Spleen (tissue), 11 donors: ENCODE results near the gene JAZF1. TPM values are rescaled to one million over a fixed set of nuclear protein-coding genes. Genes with fewer than 3 reads are reported as not detected.

ENCODE experiments used
- DNase-seq: peaks from one replicate; pipeline ENCODE4 v3.0.0-alpha.2; 2020
- H3K27ac ChIP-seq, 8 donors: fragments of 200-600 bp; sonication (generic) in 7 of 8; 1 replicate in 4 of 8; 2 replicates in 4 of 8; pipeline versions ENCODE4 v1.5.0 to v1.8.0; 2016 to 2021; ENCODE audit warnings: inconsistent platforms in 4 of 8, mild to moderate bottlenecking in 4 of 8, moderate library complexity in 1 of 8
- H3K27me3 ChIP-seq, 7 donors: fragments of 200-600 bp; sonication (generic) in 6 of 7; replicated peaks in 1 of 7; 1 replicate in 4 of 7; 2 replicates in 3 of 7; pipeline versions ENCODE4 v1.5.0 to v1.8.0; 2016 to 2021; ENCODE audit warnings: inconsistent platforms in 3 of 7, mild to moderate bottlenecking in 1 of 7
- H3K36me3 ChIP-seq, 6 donors: fragments of 200-600 bp; sonication (generic) in 5 of 6; 1 replicate in 4 of 6; 2 replicates in 2 of 6; pipeline versions ENCODE4 v1.5.0 to v1.8.0; 2016 to 2021; ENCODE audit warnings: inconsistent platforms in 2 of 6
- H3K4me1 ChIP-seq, 6 donors: fragments of 200-600 bp; sonication (generic) in 5 of 6; 1 replicate in 3 of 6; 2 replicates in 3 of 6; pipeline versions ENCODE4 v1.5.0 to v1.8.0; 2016 to 2021; ENCODE audit warnings: inconsistent platforms in 3 of 6
- H3K4me3 ChIP-seq, 8 donors: fragments of 200-600 bp; sonication (generic) in 7 of 8; 1 replicate in 4 of 8; 2 replicates in 4 of 8; pipeline versions ENCODE4 v1.5.0 to v1.8.0; 2016 to 2021; ENCODE audit warnings: inconsistent platforms in 4 of 8, mild to moderate bottlenecking in 4 of 8, moderate library complexity in 2 of 8
- H3K9me3 ChIP-seq, 8 donors: fragments of 200-600 bp; sonication (generic) in 7 of 8; 1 replicate in 4 of 8; 2 replicates in 4 of 8; pipeline versions ENCODE4 v1.5.0 to v1.8.0; 2016 to 2021; ENCODE audit warnings: inconsistent platforms in 4 of 8
- POLR2A ChIP-seq, 3 donors: fragments of 450-650 bp; IDR thresholded peaks; one replicate each; pipeline ENCODE4 v1.5.1; 2017; ENCODE audit warnings: antibody characterized with exemption in 3 of 3, mild to moderate bottlenecking in 1 of 3
- POLR2AphosphoS5 ChIP-seq, 3 donors: sonication (generic); formaldehyde crosslinking; IDR thresholded peaks; one replicate each; pipeline ENCODE4 v1.5.1; 2017; ENCODE audit warnings: antibody characterized with exemption in 3 of 3
- WGBS, 5 donors: extraction: QIAGEN DNeasy Blood & Tissue Kit in 3 of 5; methylation state at CpG; one replicate each; pipeline versions ENCODE4 v1.1.5 to v1.1.7; 2013 to 2018; 5-methylcytosine and 5-hydroxymethylcytosine counted together
- intact Hi-C: fragments of 100-400 bp; cut with DNase I; formaldehyde crosslinking; loops from one replicate; pipeline ENCODE4 v1.15.0; 2023; ENCODE audit warnings: low total_unique reads
- polyA plus RNA-seq, 3 donors: library from polyadenylated mRNA; stranded (reverse); fragments of 200-250 nt; gene quantifications; one replicate each; pipeline ENCODE4 v1.2.1, GENCODE V29; 2013
- total RNA-seq, 7 donors: library from RNA; depleted of rRNA in 3 of 7; stranded (reverse); fragments of >200 nt in 3 of 7; fragmentation: NEBNext Ultra II Directional in 4 of 7; extraction: Animal tissue kit (Norgen Biotek cat#: 25700) in 4 of 7; gene quantifications; one replicate each; pipeline versions ENCODE4 v1.1.0 to v1.2.1, GENCODE V29; 2016 to 2021
- TF ChIP-seq, protein P1 (sequence below), 11 experiments: fragments of 200-600 bp in 7 of 11; fragments of 450-650 bp in 4 of 11; sonication (generic) in 4 of 11; IDR thresholded peaks in 8 of 11; conservative IDR thresholded peaks in 3 of 11; 1 replicate in 7 of 11; 2 replicates in 4 of 11; pipeline versions ENCODE4 v1.4.0 to v1.8.0; 2016 to 2021; ENCODE audit warnings: antibody characterized with exemption in 11 of 11, inconsistent platforms in 4 of 11, mild to moderate bottlenecking in 1 of 11
- donor health status: healthy with polysubstance abuse.
- donor health status: DM: no; HTN: no; CAD: no; lungs with moderate emphysema.
- donor health status: DM: no; HTN: no; CAD: no.
- donor health status: Bipolar disorder and iron deficiency.
- donor health status: healthy.
- donor health status: DM: no; HTN: no; CAD: no.
- donor health status: DM: yes; HTN: yes; CAD: no.

JAZF1 gene
- total and polyA plus RNA-seq, 10 donors: 13.5 to 33.8 (median 24.7) TPM

GRCh38 chr7:28112467-28112866 is 68.1 kb downstream of the JAZF1 start:
- whole genome bisulfite sequencing, 5 donors: 71 to 85% (median 81%) methylated on average over 3 of the region's 3 CpGs

DNA sequence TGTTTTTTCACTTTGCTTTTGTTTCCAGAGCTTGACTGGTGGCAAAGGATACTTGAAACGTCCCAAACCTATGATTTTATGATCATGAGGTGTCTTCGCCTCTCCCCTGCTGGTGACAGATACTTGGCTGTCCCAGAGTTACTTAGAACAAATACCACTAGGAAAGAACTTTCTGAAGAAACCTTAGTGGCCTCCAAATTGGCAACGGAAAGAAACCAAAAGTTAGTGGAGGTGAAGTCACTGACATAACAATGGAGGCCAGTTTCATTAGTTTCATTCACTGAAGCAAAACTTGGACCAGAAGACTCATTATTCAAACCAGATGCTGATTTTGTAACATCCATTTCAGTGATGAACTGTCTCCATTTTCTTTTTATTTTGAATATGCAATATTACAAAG is 68.6 kb downstream of the JAZF1 start:
- WGBS, 5 donors: 86 to 95% (median 93%) methylated on average over 3 of the region's 3 CpGs
- intact Hi-C loops: no loop called here
- Histone ChIP-seq H3K4me3 (no peak overlapping the region), H3K4me1 (peaks cover 0 to 29% (median 3%) of the 10 kb centered on the region in 6 donors), H3K27me3 (no peaks in the 10 kb centered on the region), H3K9me3 (no peaks in the 10 kb centered on the region), H3K27ac (no peak overlapping the region), H3K36me3 (no peaks in the 10 kb centered on the region)
- no peak for DNase-seq
- no peak for TF ChIP-seq POLR2A (IDR thresholded peaks at IDR 0.05)
- TF ChIP-seq POLR2AphosphoS5 (IDR thresholded peaks at IDR 0.05): no peak
- TF ChIP-seq, protein P1, sequence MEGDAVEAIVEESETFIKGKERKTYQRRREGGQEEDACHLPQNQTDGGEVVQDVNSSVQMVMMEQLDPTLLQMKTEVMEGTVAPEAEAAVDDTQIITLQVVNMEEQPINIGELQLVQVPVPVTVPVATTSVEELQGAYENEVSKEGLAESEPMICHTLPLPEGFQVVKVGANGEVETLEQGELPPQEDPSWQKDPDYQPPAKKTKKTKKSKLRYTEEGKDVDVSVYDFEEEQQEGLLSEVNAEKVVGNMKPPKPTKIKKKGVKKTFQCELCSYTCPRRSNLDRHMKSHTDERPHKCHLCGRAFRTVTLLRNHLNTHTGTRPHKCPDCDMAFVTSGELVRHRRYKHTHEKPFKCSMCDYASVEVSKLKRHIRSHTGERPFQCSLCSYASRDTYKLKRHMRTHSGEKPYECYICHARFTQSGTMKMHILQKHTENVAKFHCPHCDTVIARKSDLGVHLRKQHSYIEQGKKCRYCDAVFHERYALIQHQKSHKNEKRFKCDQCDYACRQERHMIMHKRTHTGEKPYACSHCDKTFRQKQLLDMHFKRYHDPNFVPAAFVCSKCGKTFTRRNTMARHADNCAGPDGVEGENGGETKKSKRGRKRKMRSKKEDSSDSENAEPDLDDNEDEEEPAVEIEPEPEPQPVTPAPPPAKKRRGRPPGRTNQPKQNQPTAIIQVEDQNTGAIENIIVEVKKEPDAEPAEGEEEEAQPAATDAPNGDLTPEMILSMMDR (IDR thresholded peaks at IDR 0.05 in 8 of 11, conservative IDR thresholded peaks at IDR 0.05 in 3 of 11): no peak

More at GRCh38 chr7:28112467-28112866, 68.1 kb downstream of the JAZF1 start:
- Histone ChIP-seq H3K9me3 (no peaks in the 10 kb centered on the region), H3K27ac (peak overlapping the region in 2 of 8 donors; percentile 16 to 21), H3K4me3 (no peak overlapping the region), H3K27me3 (no peaks in the 10 kb centered on the region), H3K4me1 (peaks cover 0 to 29% (median 3%) of the 10 kb centered on the region in 6 donors), H3K36me3 (no peaks in the 10 kb centered on the region)
- DNase-seq: no peak
- TF ChIP-seq, protein P1 (IDR thresholded peaks at IDR 0.05 in 8 of 11, conservative IDR thresholded peaks at IDR 0.05 in 3 of 11): no peak
- TF ChIP-seq POLR2A (IDR thresholded peaks at IDR 0.05) (no peak), POLR2AphosphoS5 (IDR thresholded peaks at IDR 0.05) (no peak)
- intact Hi-C loops: no loop called here

- TF ChIP-seq POLR2A (IDR thresholded peaks at IDR 0.05): no peak
- Histone ChIP-seq H3K9me3 (no peaks in the 10 kb centered on the region), H3K27me3 (no peaks in the 10 kb centered on the region), H3K36me3 (no peaks in the 10 kb centered on the region), H3K27ac (no peak overlapping the region), H3K4me1 (peaks cover 0 to 34% (median 3%) of the 10 kb centered on the region in 6 donors), H3K4me3 (no peak overlapping the region)
- intact Hi-C loops: no loop called here
- 94 to 96% (median 95%) methylated on average over 4 of the region's 4 CpGs for WGBS, 5 donors
- no peak for DNase-seq
These were observed 70.1 kb downstream of the JAZF1 start for GRCh38 chr7:28110427-28111012.

GRCh38 chr7:28108747-28109146 is 71.8 kb downstream of the JAZF1 start:
- WGBS, 5 donors: 88 to 95% (median 95%) methylated on average over 3 of the region's 3 CpGs
- DNase-seq: no peak
- peaks cover 0 to 27% (median 7%) of the 10 kb centered on the region in 6 donors for H3K4me1 ChIP-seq
- intact Hi-C loops: no loop called here
- no peaks in the 10 kb centered on the region for H3K36me3 ChIP-seq
- no peak overlapping the region for H3K4me3 ChIP-seq
- H3K27me3 ChIP-seq: no peaks in the 10 kb centered on the region
- H3K9me3 ChIP-seq: no peaks in the 10 kb centered on the region
- H3K27ac ChIP-seq: no peak overlapping the region
- no peak for TF ChIP-seq POLR2AphosphoS5 (IDR thresholded peaks at IDR 0.05)
- no peak for TF ChIP-seq POLR2A (IDR thresholded peaks at IDR 0.05)
- TF ChIP-seq, protein P1 (IDR thresholded peaks at IDR 0.05 in 8 of 11, conservative IDR thresholded peaks at IDR 0.05 in 3 of 11): no peak
